ENCODE results near the gene FIBP.

The FIBP gene

DNA sequence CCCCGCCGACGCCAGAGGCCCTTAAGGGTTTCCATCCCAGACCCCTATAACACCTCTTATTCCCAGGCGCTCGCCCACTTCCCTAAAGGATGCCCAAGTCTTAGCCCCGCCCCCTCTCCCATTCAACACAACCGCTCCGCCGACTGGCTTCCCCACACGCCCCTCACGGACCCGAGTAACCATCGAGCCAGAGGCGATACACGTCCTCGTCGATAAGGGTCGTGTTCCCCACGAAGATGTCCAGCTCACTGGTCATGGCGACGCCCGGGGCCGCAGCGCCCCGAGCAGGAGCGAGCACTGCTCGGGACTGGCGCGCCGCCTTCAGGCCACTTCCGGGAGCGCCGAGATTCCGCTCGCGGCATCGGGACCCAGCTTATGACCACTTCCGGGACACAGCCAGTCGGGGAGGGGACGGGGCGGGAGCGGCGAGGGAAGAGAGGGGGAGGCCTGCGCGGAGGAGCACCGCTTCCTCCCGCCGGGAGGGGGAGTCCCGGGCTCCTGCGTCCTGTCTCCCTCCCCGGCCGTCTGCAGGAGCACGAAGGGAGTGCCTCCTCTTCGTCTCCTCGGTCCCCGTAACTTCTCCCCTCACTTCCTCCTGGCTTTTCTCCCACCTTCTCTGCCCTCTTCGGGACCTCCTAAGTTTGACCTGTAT is at the start of gene FIBP:
TSS of gene FIBP (minus strand) at position 309 of the 652 bp plus-strand sequence. CDS start at position 256, 53 bp downstream.
- TF ChIP-seq, protein P1, sequence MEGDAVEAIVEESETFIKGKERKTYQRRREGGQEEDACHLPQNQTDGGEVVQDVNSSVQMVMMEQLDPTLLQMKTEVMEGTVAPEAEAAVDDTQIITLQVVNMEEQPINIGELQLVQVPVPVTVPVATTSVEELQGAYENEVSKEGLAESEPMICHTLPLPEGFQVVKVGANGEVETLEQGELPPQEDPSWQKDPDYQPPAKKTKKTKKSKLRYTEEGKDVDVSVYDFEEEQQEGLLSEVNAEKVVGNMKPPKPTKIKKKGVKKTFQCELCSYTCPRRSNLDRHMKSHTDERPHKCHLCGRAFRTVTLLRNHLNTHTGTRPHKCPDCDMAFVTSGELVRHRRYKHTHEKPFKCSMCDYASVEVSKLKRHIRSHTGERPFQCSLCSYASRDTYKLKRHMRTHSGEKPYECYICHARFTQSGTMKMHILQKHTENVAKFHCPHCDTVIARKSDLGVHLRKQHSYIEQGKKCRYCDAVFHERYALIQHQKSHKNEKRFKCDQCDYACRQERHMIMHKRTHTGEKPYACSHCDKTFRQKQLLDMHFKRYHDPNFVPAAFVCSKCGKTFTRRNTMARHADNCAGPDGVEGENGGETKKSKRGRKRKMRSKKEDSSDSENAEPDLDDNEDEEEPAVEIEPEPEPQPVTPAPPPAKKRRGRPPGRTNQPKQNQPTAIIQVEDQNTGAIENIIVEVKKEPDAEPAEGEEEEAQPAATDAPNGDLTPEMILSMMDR (IDR thresholded peaks at IDR 0.05; ENCODE audit: borderline replicate concordance, extremely low read depth, low read length, poor library complexity, severe bottlenecking): peak; percentile 86
- TF ChIP-seq EZH2 (IDR thresholded peaks at IDR 0.05; ENCODE audit: borderline replicate concordance, low read depth, low read length, severe bottlenecking): no peak
- H3K4me2 ChIP-seq (ENCODE audit: insufficient read depth, low read length): peak within 1 kb of the TSS; percentile 96
- no peaks in the 10 kb centered on the region for H3K27me3 ChIP-seq (ENCODE audit: insufficient read depth, low read length, poor library complexity)
- peak within 1 kb of the TSS; percentile 75 for H3K9ac ChIP-seq (ENCODE audit: low read depth, low read length)
- peak within 1 kb of the TSS; percentile 95 for H2AFZ ChIP-seq (ENCODE audit: low read depth, low read length)
- H3K4me1 ChIP-seq (ENCODE audit: insufficient read depth, low read length): peaks cover 81% of the 10 kb centered on the region
- peaks cover 32% of the 10 kb centered on the region for H4K20me1 ChIP-seq (ENCODE audit: insufficient read depth, low read length)
- H3K9me3 ChIP-seq (ENCODE audit: insufficient read depth, low read length, severe bottlenecking): no peaks in the 10 kb centered on the region
- peaks cover 34% of the 10 kb centered on the region for H3K79me2 ChIP-seq (ENCODE audit: insufficient read depth, low read length)
- peak; percentile 98 for DNase-seq
- H3K36me3 ChIP-seq (ENCODE audit: insufficient read depth, low read length): peaks cover 44% of the 10 kb centered on the region
- H3K27ac ChIP-seq (ENCODE audit: low read length): peak within 1 kb of the TSS; percentile 85
- H3K4me3 ChIP-seq (ENCODE audit: low read depth in 1 of 2, low read length in 2 of 2): peak within 1 kb of the TSS; percentile 42 to 71
- ATAC-seq (ENCODE audit: insufficient read depth, low read depth): peak; percentile 74

GRCh38 chr11:65937766-65938165 is 49.5 kb upstream of the FIBP start:
- no peaks in the 10 kb centered on the region for H3K9me3 ChIP-seq (ENCODE audit: insufficient read depth, low read length, severe bottlenecking)
- H3K4me3 ChIP-seq (ENCODE audit: low read depth in 1 of 2, low read length in 2 of 2): no peak overlapping the region
- H3K9ac ChIP-seq (ENCODE audit: low read depth, low read length): no peak overlapping the region
- no peaks in the 10 kb centered on the region for H4K20me1 ChIP-seq (ENCODE audit: insufficient read depth, low read length)
- TF ChIP-seq, protein P1 (IDR thresholded peaks at IDR 0.05; ENCODE audit: borderline replicate concordance, extremely low read depth, low read length, poor library complexity, severe bottlenecking): no peak
- no peak for TF ChIP-seq EZH2 (IDR thresholded peaks at IDR 0.05; ENCODE audit: borderline replicate concordance, low read depth, low read length, severe bottlenecking)
- no peak overlapping the region for H3K4me2 ChIP-seq (ENCODE audit: insufficient read depth, low read length)
- H3K4me1 ChIP-seq (ENCODE audit: insufficient read depth, low read length): no peaks in the 10 kb centered on the region
- DNase-seq (no peak), ATAC-seq (ENCODE audit: insufficient read depth, low read depth) (no peak)
- no peaks in the 10 kb centered on the region for H3K36me3 ChIP-seq (ENCODE audit: insufficient read depth, low read length)
- no peak overlapping the region for H2AFZ ChIP-seq (ENCODE audit: low read depth, low read length)
- no peak overlapping the region for H3K27ac ChIP-seq (ENCODE audit: low read length)
- no peaks in the 10 kb centered on the region for H3K79me2 ChIP-seq (ENCODE audit: insufficient read depth, low read length)
- H3K27me3 ChIP-seq (ENCODE audit: insufficient read depth, low read length, poor library complexity): peaks cover 8% of the 10 kb centered on the region

- ATAC-seq (ENCODE audit: insufficient read depth, low read depth) (no peak), DNase-seq (no peak)
- H3K4me2 ChIP-seq (ENCODE audit: insufficient read depth, low read length): no peak overlapping the region
- no peak overlapping the region for H3K4me3 ChIP-seq (ENCODE audit: low read depth in 1 of 2, low read length in 2 of 2)
- TF ChIP-seq, protein P1 (IDR thresholded peaks at IDR 0.05; ENCODE audit: borderline replicate concordance, extremely low read depth, low read length, poor library complexity, severe bottlenecking): no peak
- no peak for TF ChIP-seq EZH2 (IDR thresholded peaks at IDR 0.05; ENCODE audit: borderline replicate concordance, low read depth, low read length, severe bottlenecking)
- H4K20me1 ChIP-seq (ENCODE audit: insufficient read depth, low read length): no peaks in the 10 kb centered on the region
- H3K27ac ChIP-seq (ENCODE audit: low read length): no peak overlapping the region
- H3K27me3 ChIP-seq (ENCODE audit: insufficient read depth, low read length, poor library complexity): peaks cover 8% of the 10 kb centered on the region
- H2AFZ ChIP-seq (ENCODE audit: low read depth, low read length): no peak overlapping the region
- no peak overlapping the region for H3K9ac ChIP-seq (ENCODE audit: low read depth, low read length)
- H3K4me1 ChIP-seq (ENCODE audit: insufficient read depth, low read length): peaks cover 8% of the 10 kb centered on the region
- H3K36me3 ChIP-seq (ENCODE audit: insufficient read depth, low read length): no peaks in the 10 kb centered on the region
- H3K79me2 ChIP-seq (ENCODE audit: insufficient read depth, low read length): no peaks in the 10 kb centered on the region
- H3K9me3 ChIP-seq (ENCODE audit: insufficient read depth, low read length, severe bottlenecking): no peaks in the 10 kb centered on the region
These were observed 45.7 kb upstream of the FIBP start for GRCh38 chr11:65934014-65934413.
